ENCODE measurements around the gene RAI2. TPM values are rescaled to one million over a fixed set of nuclear protein-coding genes. Genes with fewer than 3 reads are reported as not detected.

RAI2 gene
- total RNA-seq (2021) (not detected in 2 replicates), Bru-seq, nascent RNA (not detected), BruChase-seq, experiment 1, labeled RNA remaining after a 2-hour chase (percentile 4 among the genes with signal in this experiment), BruChase-seq, experiment 2, labeled RNA remaining after a 6-hour chase (percentile 1 among the genes with signal in this experiment)
- long read RNA-seq: 0 reads

DNA sequence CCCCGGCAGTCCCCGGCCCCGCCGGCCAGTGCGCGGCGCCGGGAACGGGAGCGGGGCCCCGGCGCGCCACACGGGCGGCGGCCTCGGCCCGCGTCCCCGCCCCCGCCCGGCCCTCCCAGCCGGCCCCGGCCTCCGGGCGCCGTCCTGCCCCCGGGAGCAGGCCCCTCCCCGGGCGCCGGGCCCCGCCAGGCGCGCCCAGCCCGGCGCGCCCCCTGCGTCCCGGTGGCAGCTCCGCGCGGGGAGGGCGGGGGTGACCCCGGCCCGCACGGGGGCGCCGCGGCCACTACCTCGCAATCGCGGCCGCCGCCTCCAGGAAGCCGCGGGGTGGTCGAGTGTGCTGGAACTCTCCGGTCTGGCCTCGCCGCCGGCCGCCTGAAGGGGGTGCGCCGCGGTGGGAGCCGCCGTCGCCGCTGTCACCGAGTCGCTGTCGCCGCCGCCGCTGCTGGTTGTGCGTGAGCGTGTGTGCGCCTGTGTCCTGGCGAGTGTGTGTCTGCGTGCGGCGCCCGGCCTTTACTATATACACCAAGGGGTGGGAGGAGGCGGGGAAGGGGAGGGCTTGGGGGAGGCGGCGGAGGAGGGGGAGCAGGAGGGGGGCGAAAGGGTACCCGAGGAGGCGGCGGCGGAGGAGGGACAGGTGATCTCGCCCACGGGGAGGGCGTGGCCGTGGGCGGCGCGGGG is at the start of gene RAI2:
Gene RAI2 (minus strand): TSS at position 488 of the 678 bp plus-strand sequence. CDS start 59,288 bp downstream, outside the sequence.
- peaks cover 70% of the 10 kb centered on the region for H3K27me3 ChIP-seq (replicated peaks; ENCODE audit: insufficient read depth, low read depth, low read length, poor library complexity)
- no peaks in the 10 kb centered on the region for H3K4me1 ChIP-seq (ENCODE audit: insufficient read depth, low read length, poor library complexity, severe bottlenecking)
- no peaks in the 10 kb centered on the region for H3K36me3 ChIP-seq (ENCODE audit: insufficient read depth, low read length, poor library complexity, severe bottlenecking)
- no TSS peak for BruUV-seq (replicated peaks)
- ChIA-PET POLR2A (ENCODE audit: low non-redundant PET) (no interaction called here), CTCF (no interaction called here)
- peak; percentile 7 for DNase-seq (ENCODE audit: low spot score)
- no peak for TF ChIP-seq EZH2 (IDR thresholded peaks at IDR 0.05; ENCODE audit: borderline replicate concordance, low read depth, low read length, poor library complexity, severe bottlenecking)
- no peak for TF ChIP-seq CTCF (conservative IDR thresholded peaks at IDR 0.05; ENCODE audit: low read depth, low read length)
- no peak within 1 kb of the TSS for H3K27ac ChIP-seq (ENCODE audit: low read depth, low read length, poor library complexity, severe bottlenecking)
- H3K9me3 ChIP-seq (ENCODE audit: low read depth, low read length, poor library complexity, severe bottlenecking): no peaks in the 10 kb centered on the region
- intact Hi-C loops (cut with micrococcal nuclease; ENCODE audit: unreplicated experiment): no loop called here
- H3K4me3 ChIP-seq (ENCODE audit: low read depth, low read length, poor library complexity, severe bottlenecking): peak within 1 kb of the TSS; percentile 34

DNA sequence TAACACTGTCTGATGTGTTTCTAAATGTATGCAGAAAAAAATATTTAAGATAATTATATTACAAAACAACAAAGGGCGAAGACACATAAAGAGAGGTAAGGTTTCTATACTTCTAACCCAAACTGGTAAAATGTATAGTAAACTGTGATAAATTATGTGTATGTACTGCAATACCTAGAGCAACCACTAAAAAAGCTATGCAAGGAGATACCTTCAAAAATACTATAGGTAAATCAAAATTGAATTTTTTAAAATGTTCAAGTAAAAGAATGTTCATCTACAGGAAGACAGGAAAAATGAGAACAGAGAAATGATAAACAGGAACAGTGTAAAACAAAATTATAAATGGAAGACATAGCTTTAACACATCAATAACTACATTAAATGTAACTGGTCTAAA is 27.3 kb upstream of the RAI2 start:
- BruUV-seq (replicated peaks): no TSS peak

GRCh38 chrX:17882680-17883079 is 21.6 kb upstream of the RAI2 start:
- Histone ChIP-seq H3K4me1 (ENCODE audit: insufficient read depth, low read length, poor library complexity, severe bottlenecking) (no peaks in the 10 kb centered on the region), H3K36me3 (ENCODE audit: insufficient read depth, low read length, poor library complexity, severe bottlenecking) (no peaks in the 10 kb centered on the region), H3K4me3 (ENCODE audit: low read depth, low read length, poor library complexity, severe bottlenecking) (no peak overlapping the region), H3K27me3 (replicated peaks; ENCODE audit: insufficient read depth, low read depth, low read length, poor library complexity) (peaks cover 13% of the 10 kb centered on the region), H3K9me3 (ENCODE audit: low read depth, low read length, poor library complexity, severe bottlenecking) (no peaks in the 10 kb centered on the region), H3K27ac (ENCODE audit: low read depth, low read length, poor library complexity, severe bottlenecking) (no peak overlapping the region)
- TF ChIP-seq EZH2 (IDR thresholded peaks at IDR 0.05; ENCODE audit: borderline replicate concordance, low read depth, low read length, poor library complexity, severe bottlenecking): no peak
- no peak for TF ChIP-seq CTCF (conservative IDR thresholded peaks at IDR 0.05; ENCODE audit: low read depth, low read length)
- DNase-seq (ENCODE audit: low spot score): no peak
- no TSS peak for BruUV-seq (replicated peaks)
- CTCF ChIA-PET: no interaction called here
- intact Hi-C loops (cut with micrococcal nuclease; ENCODE audit: unreplicated experiment): no loop called here
- POLR2A ChIA-PET (ENCODE audit: low non-redundant PET): no interaction called here

More for the DNA sequence above, 27.3 kb upstream of the RAI2 start:
- ChIA-PET POLR2A (ENCODE audit: low non-redundant PET) (no interaction called here), CTCF (no interaction called here)
- no peaks in the 10 kb centered on the region for H3K4me1 ChIP-seq (ENCODE audit: insufficient read depth, low read length, poor library complexity, severe bottlenecking)
- H3K4me3 ChIP-seq (ENCODE audit: low read depth, low read length, poor library complexity, severe bottlenecking): no peak overlapping the region
- no peak for DNase-seq (ENCODE audit: low spot score)
- TF ChIP-seq CTCF (conservative IDR thresholded peaks at IDR 0.05; ENCODE audit: low read depth, low read length) (no peak; the same call in 1 of the 2 replicates), EZH2 (IDR thresholded peaks at IDR 0.05; ENCODE audit: borderline replicate concordance, low read depth, low read length, poor library complexity, severe bottlenecking) (no peak)
- H3K36me3 ChIP-seq (ENCODE audit: insufficient read depth, low read length, poor library complexity, severe bottlenecking): no peaks in the 10 kb centered on the region
- intact Hi-C loops (cut with micrococcal nuclease; ENCODE audit: unreplicated experiment): no loop called here
- H3K9me3 ChIP-seq (ENCODE audit: low read depth, low read length, poor library complexity, severe bottlenecking): no peaks in the 10 kb centered on the region
- no peak overlapping the region for H3K27ac ChIP-seq (ENCODE audit: low read depth, low read length, poor library complexity, severe bottlenecking)
- H3K27me3 ChIP-seq (replicated peaks; ENCODE audit: insufficient read depth, low read depth, low read length, poor library complexity): peaks cover 11% of the 10 kb centered on the region
